ENCODE results near the gene FTO.

- TF ChIP-seq GATA2 (IDR thresholded peaks at IDR 0.05; ENCODE audit: low read depth, low read length) (no peak), GATA3 (IDR thresholded peaks at IDR 0.05; ENCODE audit: low read depth, low read length) (no peak)
These were observed 101.2 kb downstream of the FTO start for GRCh38 chr16:53805113-53805512.
